GOT3 (cell line): Measurements from ENCODE around the gene PTK6.
A peak's percentile ranks its signal among the peaks of the same experiment; 100 is the strongest.

Experiments
- DNase-seq: peaks from one replicate; lab custom pipeline; 2025; ENCODE audit warnings: mixed read lengths; lab: John Stamatoyannopoulos, UW

The PTK6 gene

GRCh38 chr20:63543131-63543530 lies 6.0 kb upstream of the PTK6 start:
- DNase-seq: no peak

GRCh38 chr20:63542696-63543095 lies 5.5 kb upstream of the PTK6 start:
- no peak for DNase-seq

- no peak for DNase-seq
These were observed 4.9 kb upstream of the PTK6 start for GRCh38 chr20:63542031-63542559.

- DNase-seq: no peak
These were observed 4.2 kb upstream of the PTK6 start for GRCh38 chr20:63541371-63541770.

GRCh38 chr20:63540417-63541186 lies 3.4 kb upstream of the PTK6 start:
- no peak for DNase-seq

GRCh38 chr20:63539441-63540370 lies 2.5 kb upstream of the PTK6 start:
- DNase-seq: no peak

- DNase-seq: no peak
These were observed 1.9 kb upstream of the PTK6 start for GRCh38 chr20:63539092-63539430.

GRCh38 chr20:63538204-63539091 lies 1.3 kb upstream of the PTK6 start:
- no peak for DNase-seq

- DNase-seq: peak; percentile 52
These were observed 488 bp upstream of the PTK6 start for GRCh38 chr20:63537525-63538203.

GRCh38 chr20:63536241-63536977 lies 767 bp downstream of the PTK6 start:
- no peak for DNase-seq

GRCh38 chr20:63534831-63535651 lies 2.1 kb downstream of the PTK6 start:
- no peak for DNase-seq

- DNase-seq: no peak
These were observed 2.7 kb downstream of the PTK6 start for GRCh38 chr20:63534427-63534830.

- DNase-seq: no peak
These were observed 3.2 kb downstream of the PTK6 start for GRCh38 chr20:63533871-63534393.

GRCh38 chr20:63533388-63533787 lies 3.8 kb downstream of the PTK6 start:
- no peak for DNase-seq

- no peak for DNase-seq
These were observed 4.7 kb downstream of the PTK6 start for GRCh38 chr20:63532449-63532971.

GRCh38 chr20:63531686-63532448 lies 5.3 kb downstream of the PTK6 start:
- no peak for DNase-seq

GRCh38 chr20:63530788-63531160 lies 6.4 kb downstream of the PTK6 start:
- DNase-seq: no peak
